ENCODE results near the gene HAS3.
"Not testable (repeated sequence)": the region's sequence is repeated elsewhere in the genome, so short reads cannot be mapped to it uniquely, and the experiment has no call there.

Gene HAS3, protein sequence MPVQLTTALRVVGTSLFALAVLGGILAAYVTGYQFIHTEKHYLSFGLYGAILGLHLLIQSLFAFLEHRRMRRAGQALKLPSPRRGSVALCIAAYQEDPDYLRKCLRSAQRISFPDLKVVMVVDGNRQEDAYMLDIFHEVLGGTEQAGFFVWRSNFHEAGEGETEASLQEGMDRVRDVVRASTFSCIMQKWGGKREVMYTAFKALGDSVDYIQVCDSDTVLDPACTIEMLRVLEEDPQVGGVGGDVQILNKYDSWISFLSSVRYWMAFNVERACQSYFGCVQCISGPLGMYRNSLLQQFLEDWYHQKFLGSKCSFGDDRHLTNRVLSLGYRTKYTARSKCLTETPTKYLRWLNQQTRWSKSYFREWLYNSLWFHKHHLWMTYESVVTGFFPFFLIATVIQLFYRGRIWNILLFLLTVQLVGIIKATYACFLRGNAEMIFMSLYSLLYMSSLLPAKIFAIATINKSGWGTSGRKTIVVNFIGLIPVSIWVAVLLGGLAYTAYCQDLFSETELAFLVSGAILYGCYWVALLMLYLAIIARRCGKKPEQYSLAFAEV

DNA sequence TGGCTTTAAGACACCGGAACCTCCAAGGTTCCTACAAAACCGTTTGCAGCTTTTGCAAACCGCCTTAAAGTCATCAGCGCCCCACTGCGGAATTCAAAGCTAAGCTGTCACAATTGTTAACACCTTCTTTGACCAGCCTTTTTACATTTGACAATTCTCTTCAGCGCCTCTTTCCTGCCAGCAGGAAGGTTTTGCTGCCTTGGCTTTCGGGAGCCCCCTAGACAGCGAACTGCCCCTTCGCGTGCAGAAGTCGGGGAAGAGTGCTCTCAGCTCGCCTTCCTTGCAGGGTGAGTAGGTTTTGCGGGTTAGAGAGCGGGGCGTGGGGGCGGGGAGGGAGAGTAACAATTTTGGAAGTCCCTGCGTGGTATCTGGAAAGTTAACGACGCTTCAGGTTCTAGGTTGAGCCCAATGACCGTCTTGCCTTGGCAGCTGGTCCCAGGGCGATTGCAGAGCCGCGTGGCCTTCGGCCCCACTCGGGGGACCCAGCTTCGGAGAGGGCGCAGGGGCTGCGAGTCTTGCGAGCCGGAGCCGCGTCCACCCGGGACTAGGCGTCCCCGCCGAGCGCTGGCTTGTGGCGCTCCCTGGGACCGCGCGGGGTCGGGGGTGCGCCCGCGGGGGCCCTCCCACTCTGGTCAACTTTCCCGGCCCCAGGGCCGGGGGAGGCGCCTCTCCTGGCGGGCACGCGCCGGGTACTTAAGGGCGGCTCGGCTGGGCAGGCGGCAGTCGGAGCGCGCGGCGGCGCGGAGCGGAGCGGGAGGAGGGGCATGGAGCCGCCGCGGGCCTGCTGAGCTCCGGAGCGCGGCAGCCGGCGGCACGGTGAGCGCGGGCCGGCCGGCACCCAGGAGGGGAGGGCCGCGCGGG is at the start of gene HAS3:
Gene HAS3, plus strand, starts transcription at position 153 of the 861 bp plus-strand sequence. CDS start 3,743 bp downstream, outside the sequence.
- peak in 1 of 2 experiments; percentile 22 for DNase-seq

DNA sequence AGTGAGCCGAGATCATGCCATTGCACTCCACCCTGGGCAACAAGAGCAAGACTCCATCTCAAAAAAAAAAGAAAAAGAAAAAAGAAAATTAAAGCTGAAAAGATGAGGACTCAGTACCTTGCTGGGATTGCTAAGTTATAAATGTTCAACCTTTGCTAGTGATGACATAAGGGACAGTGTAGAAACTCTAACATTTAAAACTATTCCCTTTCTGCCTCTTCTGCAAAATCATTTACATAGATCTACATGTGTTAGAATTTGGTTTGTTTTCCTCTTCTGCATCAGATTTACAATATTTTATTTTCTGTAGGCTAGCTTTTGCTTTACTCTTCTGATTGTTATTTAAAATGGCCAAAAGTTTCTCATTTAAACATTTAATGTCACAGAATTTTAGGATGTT is 49.5 kb upstream of the HAS3 start:
- DNase-seq = no peak

DNA sequence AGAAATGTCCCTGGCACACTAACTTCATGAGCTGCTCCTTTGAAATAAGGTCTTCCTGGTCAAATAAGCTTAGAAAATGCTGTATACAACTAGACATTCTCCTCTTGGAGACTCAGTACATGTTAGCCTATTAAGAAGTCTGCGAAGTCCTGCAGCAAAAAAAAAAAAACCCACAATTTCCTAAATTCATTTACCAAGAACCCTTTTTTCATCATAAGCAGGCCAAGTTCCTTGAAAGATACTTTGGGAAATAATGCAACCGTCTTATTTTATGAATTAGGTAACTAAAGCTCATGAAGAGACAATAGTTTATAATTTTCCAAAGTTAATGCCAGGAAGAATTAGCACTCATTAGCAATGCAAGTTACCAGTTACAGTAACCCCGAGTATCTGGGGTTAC is 49.0 kb upstream of the HAS3 start:
- no peak for DNase-seq

DNA sequence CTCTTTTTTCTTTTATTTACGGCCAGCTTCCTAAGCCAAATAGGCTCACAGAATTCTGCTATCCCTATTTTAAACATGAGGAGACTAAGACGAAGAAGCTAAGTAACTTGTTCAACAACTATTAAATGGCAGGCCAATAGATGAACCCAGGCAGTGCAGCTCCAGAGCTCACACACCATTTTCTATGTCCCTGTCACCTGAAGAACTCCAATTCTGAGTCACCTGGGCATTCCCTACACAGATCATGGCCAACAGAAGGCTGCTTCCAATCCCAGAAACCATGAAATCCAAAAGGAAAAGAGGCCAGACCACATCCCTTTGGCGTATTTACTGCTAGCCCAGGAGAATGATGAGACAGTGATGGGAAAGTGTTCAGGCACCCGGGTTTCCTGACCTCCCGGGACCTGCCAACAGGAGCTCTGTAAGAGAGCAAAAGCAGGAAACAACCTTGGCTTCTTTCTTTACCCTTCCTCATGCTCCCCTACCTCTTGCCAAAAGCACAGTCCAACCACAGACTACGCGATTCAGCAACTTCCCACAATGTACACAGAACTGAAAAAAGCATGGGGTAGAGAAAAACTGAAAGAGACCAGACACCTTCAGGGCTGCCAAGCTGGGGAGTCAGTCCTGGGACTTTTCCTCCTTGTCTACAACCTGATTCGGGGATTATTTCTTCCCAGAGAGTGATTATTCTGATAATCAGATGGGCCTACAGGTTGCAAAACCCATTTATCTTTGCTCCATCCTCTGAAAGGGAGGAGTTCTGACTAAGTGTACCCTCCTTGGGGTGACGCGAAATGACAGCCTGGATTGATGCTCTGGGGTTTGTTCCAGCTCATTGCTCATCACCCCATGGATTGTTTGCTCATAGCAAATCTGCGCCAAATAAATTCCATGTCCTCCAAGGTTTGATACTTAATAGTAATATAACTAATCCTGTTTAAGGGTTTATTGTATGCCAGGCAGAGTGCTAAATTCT is 47.8 kb upstream of the HAS3 start:
- no peak for DNase-seq

DNA sequence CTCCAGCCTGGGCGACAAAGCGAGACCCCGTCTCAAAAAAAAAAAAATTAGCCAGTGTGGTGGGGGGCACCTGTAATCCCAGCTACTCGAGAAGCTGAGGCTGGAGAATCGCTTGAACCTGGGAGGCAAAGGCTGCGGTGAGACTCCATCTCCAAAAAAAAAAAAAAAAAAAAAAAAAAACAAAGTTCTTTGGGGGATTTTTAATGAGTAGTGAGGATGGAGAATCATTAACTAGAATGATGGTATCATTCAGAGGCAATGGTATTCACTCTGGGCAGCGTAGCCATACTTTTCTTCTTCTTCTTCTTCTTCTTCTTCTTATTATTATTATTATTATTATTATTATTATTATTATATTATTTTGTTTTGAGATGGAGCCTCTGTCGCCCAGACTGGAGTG is 42.0 kb upstream of the HAS3 start:
- DNase-seq = not testable (repeated sequence)

DNA sequence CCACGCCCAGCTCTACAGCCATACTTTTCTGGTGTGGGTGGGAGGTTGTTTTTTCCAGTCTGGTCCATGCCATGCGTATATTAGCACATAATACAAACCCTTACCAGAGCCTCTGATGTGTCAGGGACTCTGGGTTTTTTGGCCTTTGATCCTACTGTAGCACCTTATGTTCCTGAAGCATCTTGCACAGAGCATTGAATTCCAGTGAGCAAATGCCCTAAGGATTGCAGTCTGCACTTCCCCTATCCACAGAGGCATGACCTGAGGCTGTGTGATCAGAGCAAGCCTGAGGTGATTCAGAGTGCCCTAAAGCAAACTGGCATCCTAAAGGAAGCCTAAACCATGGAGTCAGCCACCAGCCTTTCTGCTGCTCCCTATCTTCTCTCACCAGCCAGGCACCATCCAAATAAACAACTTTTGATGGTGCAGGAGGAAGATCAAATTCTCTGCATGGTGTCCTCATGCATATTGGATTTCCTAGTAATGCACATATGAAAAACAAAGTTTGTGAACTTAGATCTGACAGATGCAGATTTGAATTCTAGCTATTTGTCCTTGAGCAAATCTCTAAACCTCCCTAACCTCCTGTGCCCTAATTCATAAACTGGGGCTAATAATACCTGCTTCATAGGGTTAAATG is 41.2 kb upstream of the HAS3 start:
- no peak for DNase-seq

DNA sequence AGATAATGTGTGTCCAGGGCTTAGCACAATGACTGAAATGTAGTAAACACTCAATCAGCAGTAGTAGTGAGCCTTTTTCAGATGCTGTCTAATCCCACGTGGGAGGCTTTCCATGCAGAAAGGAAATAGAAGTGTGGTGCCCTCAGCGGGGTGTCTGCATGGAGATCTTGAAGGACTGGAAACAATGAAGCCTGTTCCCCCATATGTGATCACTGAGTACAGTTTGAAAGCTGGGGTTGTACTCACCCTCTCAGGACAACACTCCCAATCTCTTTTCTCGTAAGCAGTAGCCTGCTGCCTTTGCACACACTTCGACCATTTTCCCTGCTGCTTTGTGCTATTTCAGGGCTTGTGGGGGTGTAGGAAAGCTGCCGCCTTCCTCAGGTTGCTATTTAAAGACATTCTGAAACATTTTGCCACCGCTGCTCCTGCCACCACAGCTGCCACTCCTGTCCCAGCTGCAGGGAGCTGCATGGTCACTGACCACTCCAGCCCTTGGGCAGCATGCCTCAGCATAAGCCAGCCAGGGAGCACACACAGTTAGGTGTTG is 40.6 kb upstream of the HAS3 start:
- no peak for DNase-seq

DNA sequence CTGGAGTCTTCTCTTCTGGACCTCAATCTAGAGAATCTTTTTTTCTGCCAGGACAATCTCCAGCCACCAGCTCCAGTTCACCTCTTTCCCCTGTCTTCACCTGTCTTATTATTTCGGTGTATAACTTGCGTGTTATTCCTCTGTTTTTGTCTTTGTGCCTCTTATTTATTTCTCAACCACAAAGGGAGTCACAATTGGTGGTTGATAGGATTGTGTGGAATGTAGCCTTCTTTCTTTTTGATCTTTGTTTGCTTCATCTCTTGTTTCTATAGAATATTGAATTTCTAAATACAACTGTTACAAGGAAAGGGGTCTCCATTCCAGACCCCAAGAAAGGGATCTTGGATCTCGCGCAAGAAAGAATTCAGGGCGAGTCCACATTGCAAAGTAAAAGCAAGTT is 35.9 kb upstream of the HAS3 start:
- DNase-seq = no peak

DNA sequence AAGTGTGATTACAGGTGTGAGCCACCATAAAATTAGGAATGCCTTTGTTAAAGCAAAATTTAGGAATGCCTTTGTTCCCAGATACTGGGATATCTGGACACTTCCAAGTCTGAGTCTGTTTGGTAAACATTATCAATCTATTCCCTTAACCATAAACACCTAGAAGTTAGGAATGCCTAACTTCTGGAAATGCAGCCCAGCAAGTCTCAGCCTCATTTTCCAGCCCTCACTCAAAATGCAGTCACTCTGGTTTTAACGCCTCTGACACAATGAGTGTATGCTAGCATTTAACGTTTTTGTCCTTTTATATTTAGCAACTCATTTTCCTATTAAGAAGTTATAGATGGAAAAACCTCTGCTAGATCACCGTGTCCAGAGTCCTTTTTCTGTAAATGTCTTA is 34.4 kb upstream of the HAS3 start:
- no peak for DNase-seq

DNA sequence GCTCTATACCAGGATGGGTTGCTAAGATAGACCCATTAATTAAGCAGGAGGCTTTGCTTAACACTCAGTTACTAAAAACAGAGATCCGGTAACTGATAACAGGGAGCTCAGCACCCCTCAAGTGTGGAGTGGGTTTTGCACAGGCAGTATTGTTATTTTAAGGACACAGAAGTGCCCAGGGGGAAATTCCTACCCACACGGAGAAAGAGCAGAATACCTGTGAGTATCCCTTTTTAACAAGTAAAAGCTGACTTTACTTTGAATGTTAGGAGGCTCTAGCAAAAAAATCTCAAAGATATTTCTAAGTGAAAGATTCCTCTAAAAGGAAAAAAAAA is 32.8 kb upstream of the HAS3 start:
- DNase-seq = no peak

DNA sequence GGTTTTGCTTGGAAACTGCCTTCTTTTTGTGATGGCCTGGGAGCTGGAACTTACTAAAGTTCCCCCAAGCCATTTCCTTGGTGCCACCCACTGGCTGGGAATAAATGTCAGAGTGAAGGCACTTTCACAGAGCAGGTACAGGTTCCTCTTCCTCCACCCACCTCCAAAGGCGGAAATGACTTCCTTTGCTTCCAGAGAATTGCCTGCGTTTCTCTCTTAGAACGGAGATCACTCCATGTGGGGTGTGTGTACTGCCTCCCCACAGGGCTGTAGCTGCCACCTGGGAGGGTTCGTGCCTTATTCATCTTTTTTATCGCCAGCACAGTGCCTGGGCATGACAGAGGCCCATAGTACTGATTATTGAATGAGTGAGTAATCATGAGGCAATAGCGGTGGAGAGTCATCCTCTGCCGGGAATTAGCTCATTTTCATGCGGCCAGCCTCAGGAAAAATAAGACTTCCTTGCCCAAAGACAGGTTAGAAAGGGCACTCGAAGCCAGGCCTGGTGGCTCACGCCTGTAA is 32.2 kb upstream of the HAS3 start:
- no peak for DNase-seq

DNA sequence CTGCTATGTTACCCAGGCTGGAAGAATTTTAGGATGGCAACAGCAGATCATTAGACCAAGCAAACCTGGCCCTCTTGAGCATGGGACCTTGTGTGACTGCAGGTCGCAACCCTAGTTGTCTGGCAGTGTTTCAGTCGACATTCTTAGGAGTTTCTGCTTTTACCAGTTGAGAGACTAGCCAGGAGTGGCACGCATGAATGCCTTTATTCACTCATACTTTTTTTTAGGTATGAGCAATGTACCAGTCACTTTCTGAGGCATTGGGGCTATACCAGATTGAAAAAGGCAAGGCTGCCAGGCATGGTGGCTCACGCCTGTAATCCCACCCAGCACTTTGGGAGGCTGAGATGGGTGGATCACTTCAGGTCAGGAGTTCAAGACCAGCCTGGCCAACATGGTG is 28.2 kb upstream of the HAS3 start:
- DNase-seq = no peak

DNA sequence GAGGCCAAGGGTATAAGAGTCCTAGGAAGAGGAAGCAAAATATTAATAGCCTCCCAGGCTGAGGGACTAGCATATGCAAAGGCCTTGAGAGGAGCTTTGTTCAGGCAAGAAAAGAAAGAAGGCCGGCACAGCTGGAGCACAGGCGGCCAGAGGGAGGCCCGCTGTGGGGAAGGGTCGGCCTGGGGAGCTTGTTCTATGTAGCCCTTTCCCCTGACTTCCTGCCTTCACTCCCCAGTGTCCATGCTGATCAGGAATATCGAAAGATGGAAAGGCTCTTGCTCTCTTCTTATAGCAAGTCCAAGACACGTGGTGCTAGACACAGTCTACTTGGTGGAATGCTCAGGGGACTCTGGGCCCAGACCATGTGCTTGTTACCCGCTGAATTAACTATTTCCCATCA is 27.4 kb upstream of the HAS3 start:
- DNase-seq = no peak

DNA sequence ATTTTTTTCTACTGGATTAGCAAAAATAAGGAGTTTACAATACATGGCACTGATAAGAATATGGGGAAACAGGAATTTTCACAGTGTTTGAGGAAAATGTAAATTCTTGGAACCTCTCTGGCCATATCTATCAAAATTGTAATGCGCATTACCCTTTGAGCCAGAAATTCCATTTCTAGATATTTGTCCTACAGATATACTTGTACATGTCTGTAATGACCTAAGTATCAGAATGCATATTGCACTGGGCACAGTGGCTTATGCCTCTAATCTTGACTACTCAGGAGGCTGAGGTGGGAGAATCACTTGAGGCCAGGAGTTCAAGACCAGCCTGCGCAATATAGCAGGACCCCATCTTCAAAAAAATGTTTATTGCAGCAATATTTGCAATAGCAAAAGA is 25.8 kb upstream of the HAS3 start:
- no peak for DNase-seq

DNA sequence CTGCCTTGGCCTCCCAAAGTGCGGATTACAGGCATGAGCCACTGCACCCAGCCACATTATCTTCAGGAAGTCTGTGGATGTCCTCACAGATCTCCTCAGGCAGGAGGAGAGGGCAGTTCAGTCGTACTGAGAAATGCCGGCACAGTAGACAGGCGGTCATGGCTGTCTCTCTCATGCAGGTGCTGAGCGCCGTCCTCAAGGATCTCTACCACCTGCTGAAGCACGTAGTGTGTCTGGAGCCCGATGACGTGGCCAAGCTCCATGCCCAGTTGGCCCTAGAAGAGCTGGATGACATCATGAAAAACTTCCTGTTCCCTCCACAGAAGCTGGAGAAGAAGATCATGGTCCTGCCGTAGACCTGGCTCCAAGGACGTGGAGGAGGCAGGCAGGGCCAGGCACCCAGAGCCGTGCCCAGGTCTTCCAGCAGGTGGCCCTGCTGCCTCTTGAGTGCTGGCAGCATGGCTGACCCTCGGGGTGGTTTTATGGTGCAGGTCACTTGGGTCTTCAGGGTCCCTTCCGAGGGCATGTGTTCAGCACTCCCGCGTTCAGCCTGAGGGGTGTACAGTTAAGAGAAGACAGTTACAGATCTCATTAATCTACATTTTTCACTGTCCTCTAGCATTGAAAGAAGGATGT is 22.0 kb upstream of the HAS3 start:
- no peak for DNase-seq

DNA sequence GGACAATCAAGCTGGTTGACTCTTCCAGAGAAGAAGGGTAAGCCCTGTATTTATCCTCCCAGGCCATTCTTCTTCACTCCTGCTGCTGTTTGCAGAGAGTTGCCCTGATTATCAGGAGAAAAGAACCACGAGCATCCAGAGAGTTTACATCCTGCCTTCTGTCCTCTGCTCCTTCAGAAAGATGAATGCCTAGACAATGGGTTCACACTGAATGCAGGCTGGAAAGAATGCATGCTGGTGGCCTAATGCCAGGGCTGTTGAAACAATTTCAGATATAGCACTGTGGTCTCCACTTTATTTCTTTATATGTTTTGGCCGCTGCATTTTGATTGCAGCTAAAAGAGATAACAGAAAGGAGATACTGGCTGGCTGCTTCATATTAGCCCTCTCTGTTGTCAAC is 21.2 kb upstream of the HAS3 start:
- DNase-seq = no peak

DNA sequence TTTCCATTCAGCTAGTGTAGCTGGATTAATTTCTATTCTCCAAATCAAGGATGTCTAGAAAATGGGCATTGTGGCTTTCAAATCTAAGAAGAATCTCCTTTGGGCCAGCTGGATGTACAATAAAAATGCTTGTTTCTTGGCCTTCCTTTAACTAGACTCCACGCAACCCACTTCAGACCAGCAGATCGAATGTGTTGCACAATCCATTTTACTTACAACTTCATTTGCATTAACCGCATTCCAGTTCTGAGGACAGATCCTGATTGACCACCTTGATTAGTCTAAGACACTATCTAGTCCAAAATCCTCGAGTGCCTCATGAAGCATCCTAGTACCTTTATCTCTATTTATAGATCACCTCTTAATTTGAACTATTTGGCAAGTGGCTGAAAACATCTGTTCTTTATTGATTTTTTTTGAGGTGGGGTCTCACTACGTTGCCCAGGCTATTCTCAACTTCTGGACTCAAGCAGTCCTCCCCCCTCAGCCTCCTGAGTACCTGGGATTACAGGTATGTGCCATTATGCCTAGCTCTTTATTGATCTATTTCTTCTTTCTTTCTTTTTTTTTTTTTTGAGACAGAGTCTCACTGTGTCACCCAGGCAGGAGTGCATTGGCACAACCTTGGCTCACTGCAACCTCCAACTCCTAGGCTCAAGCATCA is 20.3 kb upstream of the HAS3 start:
- DNase-seq = no peak

DNA sequence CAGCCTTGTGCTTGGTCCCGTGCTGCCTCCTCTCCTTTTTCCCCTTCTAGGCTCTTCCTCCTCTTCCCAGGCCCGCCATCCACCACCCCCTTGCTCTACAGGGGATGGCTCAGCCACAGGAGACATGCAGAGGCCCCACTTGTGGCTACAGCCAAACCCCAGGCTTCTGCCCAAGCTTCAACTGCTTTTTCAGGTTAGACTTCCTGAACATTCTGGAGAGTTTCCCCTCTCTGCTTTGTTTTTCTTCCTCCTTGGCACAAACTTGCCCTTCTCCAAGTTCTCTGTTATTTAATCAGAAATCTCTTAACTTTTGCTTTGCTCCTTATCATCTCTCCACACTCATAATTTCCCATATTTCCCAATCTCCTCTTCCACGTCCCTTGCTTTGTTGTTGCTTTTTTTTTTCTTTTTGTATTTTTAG is 18.3 kb upstream of the HAS3 start:
- no peak for DNase-seq

DNA sequence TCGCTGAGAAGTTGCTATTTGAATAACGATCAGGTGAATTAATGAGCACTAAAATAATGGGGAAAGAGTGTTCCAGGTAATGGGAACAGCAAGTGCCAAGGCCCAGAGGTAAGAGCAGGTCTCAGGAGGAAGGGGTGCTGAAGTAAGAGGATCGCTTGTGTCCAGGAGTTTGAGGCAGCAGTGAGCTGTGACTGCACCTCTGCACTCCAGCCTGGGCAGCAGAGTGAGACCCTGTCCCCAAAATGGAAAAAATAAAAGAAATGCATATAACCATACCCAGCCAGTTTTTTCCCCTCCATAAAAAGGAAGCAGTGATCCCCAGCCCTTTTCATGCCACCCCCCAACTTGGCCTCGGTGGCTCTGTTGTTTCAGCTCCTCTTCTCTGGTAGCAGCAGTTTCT is 16.8 kb upstream of the HAS3 start:
- no peak for DNase-seq

DNA sequence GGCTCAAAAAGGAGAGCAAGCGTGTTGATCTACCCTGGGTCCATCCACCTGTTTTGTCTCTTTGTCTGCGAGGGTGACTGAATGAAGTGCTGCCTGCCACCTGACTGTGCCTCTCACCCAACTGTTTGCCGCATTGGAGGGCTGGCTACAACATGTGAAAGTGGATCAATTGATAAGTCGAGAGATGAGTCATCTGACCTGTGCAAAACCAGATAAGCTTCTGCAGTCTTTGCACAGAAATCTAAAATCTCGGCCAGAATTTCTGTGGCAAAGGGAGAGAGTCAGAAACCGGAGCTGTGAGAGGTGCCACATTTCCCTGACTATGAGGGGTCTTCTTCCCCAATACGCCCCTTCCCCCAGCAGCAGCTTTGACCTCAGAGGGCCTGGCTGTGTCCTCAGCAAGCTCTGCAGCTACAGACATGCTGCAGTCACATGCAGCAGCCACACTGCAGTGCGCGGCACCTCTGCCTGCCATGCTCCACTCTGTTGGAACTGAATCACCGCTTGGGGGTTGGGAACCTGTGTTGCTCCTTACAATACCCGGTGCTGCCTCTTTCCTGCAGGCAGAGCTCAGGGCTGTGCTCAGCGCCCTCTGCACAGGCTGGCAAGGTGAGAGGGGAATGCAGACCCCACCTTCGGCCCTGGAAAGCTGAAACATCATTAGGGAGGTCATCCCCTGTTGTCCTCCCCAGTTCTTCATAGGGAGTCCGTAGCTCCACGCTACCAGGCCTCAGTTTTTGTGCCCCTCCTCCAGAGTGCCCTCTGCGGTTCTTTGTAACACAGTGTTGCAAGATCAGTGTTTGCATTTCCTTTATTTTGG is 16.2 kb upstream of the HAS3 start:
- DNase-seq = no peak
